GM21381 (cell line): Measurements from ENCODE around the gene MGAT1.
"Not testable (repeated sequence)": the region's sequence is repeated elsewhere in the genome, so short reads cannot be mapped to it uniquely, and the experiment has no call there.

Experiments used
- ATAC-seq: cut with Tn5 transposase; IDR thresholded peaks from one replicate; pipeline ENCODE4 v1.9.1; 2021; ENCODE audit warnings: mild to moderate bottlenecking, moderate library complexity; ENCODE audit not compliant: unreplicated experiment

Gene MGAT1

DNA sequence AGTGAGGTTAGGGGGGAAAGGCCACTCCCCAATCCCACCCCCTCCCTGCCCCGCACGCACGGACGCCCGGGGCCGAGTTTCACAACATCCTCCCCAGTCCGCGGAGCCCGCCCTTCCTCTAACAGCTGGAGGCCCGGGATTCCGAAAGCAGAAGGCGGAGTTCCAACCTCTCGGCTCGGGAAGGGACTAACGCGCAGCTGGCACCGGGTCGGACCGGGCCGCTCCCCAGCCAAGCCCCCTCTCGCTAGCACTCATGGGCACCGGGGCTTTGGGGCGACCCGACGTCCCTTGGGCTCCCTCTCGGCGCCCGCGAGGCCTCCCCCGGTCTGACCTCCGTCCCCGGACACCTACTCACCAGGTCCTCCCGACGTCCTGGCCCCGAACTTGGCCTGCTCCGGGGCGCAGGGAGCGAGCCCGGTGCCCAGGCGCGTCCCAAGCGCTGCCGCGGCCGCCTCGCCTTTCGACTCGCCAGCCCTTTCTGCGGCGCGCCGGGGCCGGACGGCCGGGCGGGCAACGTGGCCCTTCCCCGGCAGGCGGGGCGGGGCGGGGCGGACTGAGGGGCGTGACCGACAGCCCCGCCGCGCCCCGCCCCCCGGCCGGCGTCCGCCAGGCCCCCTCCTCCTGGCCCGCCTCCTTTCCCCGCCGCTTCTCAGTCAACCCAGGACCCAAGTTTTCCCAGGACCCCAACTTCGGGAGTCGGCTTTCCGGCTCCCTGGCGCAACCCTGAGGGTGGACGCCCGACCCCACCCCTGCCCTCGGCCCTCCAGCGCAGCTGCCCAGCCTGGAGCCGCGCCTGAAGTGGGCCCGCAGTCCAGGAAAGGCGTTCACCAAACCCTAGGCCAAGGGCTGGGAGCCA is at the start of gene MGAT1:
MGAT1 (minus strand) TSS at position 482 of the 856 bp plus-strand sequence. CDS start 9,835 bp downstream, outside the sequence.
- peak; percentile 52 for ATAC-seq

DNA sequence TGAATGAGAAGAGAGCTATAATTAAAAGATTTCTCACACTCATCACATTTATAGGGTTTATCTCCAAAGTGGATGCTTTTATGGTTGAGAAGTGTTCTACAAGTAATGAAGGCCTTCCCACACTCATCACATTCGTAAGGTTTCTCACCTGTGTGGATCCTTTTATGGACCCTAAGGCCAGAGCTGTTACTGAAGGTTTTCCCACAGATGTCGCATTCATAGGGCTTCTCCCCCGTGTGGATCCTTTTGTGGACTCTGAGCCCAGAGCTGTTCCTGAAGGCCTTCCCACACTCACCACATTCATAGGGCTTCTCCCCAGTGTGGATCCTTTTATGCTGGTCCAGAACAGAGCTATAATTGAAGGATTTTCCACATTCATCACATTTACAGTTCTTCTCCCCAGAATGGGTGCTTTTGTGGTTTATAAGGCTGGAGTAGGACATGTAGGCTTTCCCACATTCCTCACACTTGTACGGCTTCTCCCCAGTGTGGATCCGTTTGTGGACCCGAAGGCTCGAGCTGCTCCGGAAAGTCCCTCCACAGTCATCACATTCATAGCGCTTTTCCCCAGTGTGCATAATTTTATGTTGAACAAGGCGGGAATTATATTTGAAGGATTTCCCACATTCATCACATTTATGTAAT is 48.0 kb upstream of the MGAT1 start:
- no peak for ATAC-seq

- ATAC-seq, result no peak
Observed at GRCh38 chr5:180849827-180850226, 47.2 kb upstream of the MGAT1 start.

GRCh38 chr5:180848878-180849277 is 46.3 kb upstream of the MGAT1 start:
- no peak for ATAC-seq

GRCh38 chr5:180848265-180848664 is 45.7 kb upstream of the MGAT1 start:
- no peak for ATAC-seq

- ATAC-seq, result no peak
Observed at GRCh38 chr5:180847026-180847425, 44.4 kb upstream of the MGAT1 start.

GRCh38 chr5:180844858-180845257 is 42.3 kb upstream of the MGAT1 start:
- no peak for ATAC-seq

DNA sequence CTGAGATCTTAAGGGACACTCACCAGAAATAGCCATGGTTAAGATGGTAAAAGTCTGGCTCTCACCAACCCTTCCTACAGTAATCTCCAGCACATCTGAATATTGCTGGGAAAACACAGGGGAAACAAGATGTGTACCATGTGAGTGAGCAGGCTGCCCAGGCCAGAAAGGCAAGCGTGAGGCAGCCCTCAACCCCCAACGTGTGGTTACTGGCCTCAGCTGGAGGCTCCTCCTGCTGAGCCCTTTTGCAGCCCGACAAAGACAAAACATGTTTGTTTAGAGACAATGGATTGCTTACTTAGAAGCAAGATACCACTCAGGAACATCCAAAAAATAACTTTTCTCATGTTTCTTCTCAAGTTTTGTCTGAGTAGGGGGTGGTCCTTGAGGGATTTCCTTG is 41.8 kb upstream of the MGAT1 start:
- no peak for ATAC-seq

DNA sequence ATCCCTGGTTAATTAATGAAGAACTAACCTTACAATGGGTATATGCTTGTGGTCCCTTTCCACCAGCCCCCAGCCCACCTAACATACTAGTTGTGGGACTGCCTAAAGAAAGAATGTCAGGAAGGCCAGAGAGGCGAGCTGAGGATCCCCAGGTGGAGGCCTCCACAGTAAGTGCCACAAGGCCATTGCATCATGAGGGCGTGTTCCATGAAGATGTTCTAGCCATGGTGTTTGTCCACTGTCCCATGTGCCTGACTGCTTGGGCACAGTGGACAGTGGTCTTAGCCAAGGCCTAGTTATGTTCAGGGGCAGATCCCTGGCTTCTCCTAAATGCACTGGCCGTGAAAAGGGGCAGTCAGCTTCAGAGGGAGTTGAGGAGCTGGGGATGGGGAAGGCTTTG is 37.3 kb upstream of the MGAT1 start:
- ATAC-seq, result no peak

DNA sequence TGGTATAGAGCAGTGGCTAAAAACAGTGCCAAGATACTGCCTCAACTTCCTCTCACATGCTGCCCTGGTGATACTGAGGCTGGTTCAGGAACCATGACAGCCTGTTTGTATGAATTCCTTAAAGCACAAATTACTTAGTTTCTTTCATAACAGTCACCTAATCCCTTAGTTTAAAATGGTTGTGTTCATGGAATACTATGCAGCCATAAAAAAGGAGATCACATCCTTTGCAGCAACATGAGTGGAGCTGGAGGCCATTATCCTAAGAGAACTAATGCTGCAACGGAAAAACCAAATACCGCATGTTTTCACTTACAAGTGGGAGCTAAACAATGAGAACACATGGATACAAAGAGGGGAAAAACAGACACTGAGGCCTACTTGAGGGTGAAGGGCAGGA is 36.6 kb upstream of the MGAT1 start:
- ATAC-seq, result no peak

DNA sequence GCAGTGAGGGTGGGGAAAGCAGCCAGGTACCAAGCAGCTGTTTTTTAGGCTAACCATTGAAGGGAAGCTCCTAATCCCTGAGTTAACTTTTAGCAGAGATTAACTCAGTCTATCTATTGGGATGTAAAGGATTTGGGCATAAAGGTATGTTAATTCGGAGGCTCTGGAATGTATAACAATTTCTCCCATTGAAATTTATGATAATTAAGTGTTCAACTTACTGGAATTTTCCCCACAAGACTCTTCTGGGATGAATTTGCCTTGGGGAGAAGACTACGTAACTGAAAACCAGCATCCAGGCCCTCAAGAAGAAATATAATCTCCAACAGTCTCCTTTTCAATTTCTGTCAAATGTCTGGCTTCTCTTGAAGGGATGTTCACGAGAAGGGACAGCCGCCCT is 34.9 kb upstream of the MGAT1 start:
- no peak for ATAC-seq

DNA sequence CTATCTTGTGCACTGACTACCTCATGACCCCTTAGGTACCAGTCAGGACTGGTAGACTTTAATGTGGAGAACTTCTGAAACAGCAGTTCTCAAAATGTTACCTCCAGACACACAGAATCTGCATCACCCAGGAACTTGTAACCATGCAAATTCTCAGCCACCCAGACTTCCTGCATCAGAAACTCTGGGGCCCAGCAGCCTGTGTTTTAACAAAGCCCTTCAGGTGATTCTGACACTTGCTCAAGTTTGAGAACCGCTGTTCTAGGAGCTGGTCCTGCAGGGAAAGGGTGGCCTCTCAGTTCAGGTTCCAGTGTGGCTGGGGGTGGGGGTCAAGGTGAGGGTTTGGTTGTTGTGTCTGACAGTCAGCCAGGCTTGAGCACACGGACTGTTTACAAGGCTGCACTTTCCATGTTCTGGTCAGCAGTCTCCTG is 30.0 kb upstream of the MGAT1 start:
- peak; percentile 43 for ATAC-seq

DNA sequence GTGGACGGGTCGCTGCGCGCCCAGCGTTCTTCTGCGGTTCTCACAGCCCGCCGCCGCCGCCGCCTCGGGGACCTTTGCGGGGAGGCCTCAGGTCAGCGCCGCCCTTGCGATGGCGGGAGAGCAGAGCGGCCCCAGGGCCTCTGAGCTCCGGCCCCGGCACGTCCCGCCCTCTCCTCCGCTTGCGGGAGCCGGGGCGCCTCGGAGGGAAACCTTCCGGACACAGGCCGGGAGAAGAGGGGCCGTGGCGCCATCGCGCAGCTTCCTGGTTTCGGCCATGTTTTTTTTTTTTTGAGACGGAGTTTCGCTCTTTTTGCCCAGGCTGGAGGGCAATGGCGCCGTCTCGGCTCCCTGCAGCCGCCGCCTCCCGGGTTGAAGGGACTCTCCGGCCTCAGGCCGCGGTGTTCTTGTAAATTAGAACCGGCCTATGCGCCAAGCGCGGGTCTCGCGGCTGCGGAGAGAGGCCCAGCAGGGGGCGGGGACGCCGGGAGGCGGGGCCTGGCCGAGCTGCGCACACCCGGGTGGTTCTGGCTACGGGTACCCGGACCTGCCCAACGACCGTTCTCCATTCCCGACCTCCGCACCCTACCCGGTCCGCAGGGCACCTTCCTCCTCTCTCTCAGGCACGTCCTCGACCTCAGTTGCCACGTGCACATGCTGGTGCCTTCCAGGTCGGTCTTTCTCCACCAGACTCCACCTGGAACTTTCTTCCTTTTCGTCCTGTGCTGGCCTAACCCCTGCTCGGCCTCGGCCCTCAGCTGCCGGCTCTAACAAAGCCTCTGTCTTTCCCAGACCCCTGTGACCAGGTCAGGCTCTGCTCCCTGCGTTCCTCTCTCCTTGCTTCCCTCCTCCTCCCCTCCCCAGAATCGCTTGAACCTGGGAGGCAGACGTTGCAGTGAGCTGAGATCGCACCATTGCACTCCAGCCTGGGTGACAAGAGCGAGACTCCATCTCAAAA is 28.8 kb upstream of the MGAT1 start:
- ATAC-seq, result peak; percentile 76

DNA sequence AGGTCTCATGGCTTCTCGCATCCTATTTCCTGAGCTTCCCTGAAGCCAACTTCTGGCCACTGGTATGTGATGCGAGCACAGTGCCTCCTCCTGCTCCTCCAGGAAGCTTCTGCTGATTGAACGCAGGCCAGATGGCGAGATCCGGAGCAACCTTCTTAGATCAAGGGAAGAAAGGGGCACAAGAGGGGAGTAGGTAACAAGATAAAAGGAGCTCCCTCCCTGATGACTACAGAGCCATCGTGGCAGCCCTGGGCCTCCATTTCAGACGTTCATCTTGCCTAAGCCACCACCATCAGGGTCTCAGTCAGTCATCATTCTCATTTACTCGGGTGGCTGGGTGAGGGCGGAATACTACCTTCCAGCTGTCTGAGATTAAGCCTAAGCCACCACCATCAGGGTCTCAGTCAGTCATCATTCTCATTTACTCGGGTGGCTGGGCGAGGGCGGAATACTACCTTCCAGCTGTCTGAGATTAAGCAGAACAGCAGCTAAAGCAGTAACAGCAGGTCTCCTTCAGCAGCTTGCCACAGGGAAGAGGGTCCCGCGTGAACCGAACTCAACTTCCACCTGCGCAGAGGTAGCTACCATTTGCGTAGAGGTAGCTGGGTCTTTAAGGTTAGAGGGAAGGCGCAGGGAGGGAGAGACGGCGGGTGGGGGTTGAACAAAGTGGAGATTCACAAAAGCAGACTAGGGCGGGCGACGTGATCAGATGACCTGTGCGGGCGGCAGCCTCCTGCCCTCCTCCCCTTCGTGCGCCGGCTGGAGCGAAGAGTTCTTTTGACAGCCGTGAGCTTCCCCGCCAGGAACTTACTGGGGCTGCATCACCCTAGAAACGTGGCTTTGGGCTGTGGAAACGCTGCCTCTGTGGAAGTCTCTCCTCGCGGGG is 27.9 kb upstream of the MGAT1 start:
- ATAC-seq, result peak; percentile 48

- no peak for ATAC-seq
Observed at GRCh38 chr5:180829726-180830125, 27.1 kb upstream of the MGAT1 start.

DNA sequence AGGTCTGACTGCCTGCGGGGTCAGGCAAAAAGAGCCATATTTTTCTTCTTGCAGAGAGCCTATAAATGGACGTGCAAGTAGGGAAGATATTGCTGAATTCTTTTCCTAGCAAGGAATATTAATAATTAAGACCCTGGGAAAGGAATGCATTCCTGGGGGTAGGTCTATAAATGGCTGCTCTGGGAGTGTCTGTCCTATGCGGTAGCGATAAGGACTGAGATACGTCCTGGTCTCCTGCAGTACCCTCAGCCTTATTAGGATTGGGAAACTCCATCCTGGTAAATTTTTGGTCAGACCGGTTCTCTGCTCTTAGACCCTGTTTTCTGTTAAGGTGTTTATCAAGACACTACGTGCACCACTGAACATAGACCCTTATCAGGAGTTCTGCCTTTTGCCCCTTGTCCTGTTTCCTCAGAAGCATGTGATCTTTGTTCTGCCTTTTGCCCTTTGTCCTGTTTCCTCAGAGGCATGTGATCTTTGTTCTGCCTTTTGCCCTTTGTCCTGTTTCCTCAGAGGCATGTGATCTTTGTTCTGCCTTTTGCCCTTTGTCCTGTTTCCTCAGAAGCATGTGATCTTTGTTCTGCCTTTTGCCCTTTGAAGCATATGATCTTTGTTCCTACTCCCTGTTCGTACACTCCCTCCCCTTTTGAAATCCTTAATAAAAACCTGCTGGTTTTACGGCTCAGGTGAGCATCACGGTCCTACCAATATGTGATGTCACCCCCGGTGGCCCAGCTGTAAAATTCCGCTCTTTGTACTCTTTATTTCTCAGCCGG is 26.3 kb upstream of the MGAT1 start:
- not testable (repeated sequence) for ATAC-seq

GRCh38 chr5:180827374-180827773 is 24.8 kb upstream of the MGAT1 start:
- ATAC-seq, result not testable (repeated sequence)

GRCh38 chr5:180825768-180826525 is 23.3 kb upstream of the MGAT1 start:
- ATAC-seq, result no peak
